SU-DHL-6 (cell line): Measurements from ENCODE around the gene AKAP12.

ENCODE experiments used
- EZH2phosphoT487 ChIP-seq: fragments of 200-600 bp; sonication (generic), shearing (Covaris generic); conservative IDR thresholded peaks from 2 replicates; pipeline ENCODE4 v1.6.1; 2018; ENCODE audit warnings: mild to moderate bottlenecking, antibody characterized with exemption, low read length, moderate library complexity, mixed read lengths
- TF ChIP-seq, protein P1 (sequence below): fragments of 200-600 bp; sonication (generic); IDR thresholded peaks from one replicate; pipeline ENCODE4 v1.5.1; 2017; ENCODE audit warnings: antibody characterized with exemption, mild to moderate bottlenecking, low read length, moderate library complexity; ENCODE audit not compliant: insufficient read depth, poor library complexity, severe bottlenecking

DNA sequence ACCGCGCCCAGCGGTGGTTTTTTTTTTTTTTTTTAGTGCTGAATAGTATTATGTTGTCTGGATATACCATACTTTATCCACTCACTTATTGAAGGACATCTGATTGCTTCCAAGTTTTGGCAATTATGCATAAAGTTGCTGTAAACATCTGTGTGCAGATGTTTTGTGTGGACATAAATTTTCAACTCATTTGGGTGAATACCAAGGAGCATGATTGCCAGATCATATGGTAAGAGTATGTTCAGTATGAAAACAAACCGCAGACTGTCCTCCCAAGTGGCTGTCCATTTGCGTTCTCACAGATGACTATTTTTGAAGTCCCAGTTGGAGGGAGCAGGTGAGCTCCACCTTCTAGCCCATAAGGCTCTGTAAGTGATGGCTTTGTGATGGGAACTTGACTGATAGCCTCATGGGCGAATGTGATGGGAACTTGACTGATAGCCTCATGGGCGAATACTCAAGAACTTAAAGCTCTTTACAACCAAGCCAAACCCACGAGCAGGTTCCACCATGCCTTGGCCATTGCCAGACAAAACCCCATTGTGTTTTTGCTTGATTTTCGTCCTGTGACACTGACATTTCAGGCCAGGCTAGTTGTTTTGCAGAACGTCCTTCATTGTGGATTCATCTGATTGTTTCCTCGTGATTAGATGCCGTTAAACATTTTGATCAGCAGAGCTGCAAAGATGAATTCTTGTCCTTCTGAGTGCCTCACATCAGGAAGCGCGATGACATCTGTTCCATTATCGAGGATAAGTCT, 100.6 kb downstream of the AKAP12 start:
- TF ChIP-seq, protein P1, sequence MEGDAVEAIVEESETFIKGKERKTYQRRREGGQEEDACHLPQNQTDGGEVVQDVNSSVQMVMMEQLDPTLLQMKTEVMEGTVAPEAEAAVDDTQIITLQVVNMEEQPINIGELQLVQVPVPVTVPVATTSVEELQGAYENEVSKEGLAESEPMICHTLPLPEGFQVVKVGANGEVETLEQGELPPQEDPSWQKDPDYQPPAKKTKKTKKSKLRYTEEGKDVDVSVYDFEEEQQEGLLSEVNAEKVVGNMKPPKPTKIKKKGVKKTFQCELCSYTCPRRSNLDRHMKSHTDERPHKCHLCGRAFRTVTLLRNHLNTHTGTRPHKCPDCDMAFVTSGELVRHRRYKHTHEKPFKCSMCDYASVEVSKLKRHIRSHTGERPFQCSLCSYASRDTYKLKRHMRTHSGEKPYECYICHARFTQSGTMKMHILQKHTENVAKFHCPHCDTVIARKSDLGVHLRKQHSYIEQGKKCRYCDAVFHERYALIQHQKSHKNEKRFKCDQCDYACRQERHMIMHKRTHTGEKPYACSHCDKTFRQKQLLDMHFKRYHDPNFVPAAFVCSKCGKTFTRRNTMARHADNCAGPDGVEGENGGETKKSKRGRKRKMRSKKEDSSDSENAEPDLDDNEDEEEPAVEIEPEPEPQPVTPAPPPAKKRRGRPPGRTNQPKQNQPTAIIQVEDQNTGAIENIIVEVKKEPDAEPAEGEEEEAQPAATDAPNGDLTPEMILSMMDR: no peak
- no peak for TF ChIP-seq EZH2phosphoT487
